UCSD-AML1 (cell line): ENCODE data around the gene NPTN.

ENCODE experiments used
- DNase-seq: peaks from one replicate; lab custom pipeline; 2025; ENCODE audit not compliant: unreplicated experiment; lab: John Stamatoyannopoulos, UW

NPTN gene

GRCh38 chr15:73522011-73522410 lies 111.2 kb downstream of the NPTN start:
- no peak for DNase-seq

- no peak for DNase-seq
These were observed 114.1 kb downstream of the NPTN start for GRCh38 chr15:73518876-73519733.

- DNase-seq, result no peak
These were observed 114.9 kb downstream of the NPTN start for GRCh38 chr15:73518180-73518862.

GRCh38 chr15:73517566-73517965 lies 115.6 kb downstream of the NPTN start:
- DNase-seq, result no peak

GRCh38 chr15:73515527-73515926 lies 117.7 kb downstream of the NPTN start:
- DNase-seq, result no peak
